GM12892 (cell line): ENCODE data around the gene NSG1.

ENCODE experiments used
- POLR2A ChIP-seq: IDR thresholded peaks from 2 replicates; pipeline ENCODE4 v1.6.1; 2011; ENCODE audit warnings: low read depth, low read length, control low read depth
- POLR2AphosphoS5 ChIP-seq: IDR thresholded peaks from 2 replicates; pipeline ENCODE4 v1.6.1; 2011; ENCODE audit warnings: low read depth, low read length, control low read depth
- TAF1 ChIP-seq: IDR thresholded peaks from 2 replicates; pipeline ENCODE4 v1.6.1; 2011; ENCODE audit warnings: low read depth, mild to moderate bottlenecking, control low read depth, low read length, borderline replicate concordance

DNA sequence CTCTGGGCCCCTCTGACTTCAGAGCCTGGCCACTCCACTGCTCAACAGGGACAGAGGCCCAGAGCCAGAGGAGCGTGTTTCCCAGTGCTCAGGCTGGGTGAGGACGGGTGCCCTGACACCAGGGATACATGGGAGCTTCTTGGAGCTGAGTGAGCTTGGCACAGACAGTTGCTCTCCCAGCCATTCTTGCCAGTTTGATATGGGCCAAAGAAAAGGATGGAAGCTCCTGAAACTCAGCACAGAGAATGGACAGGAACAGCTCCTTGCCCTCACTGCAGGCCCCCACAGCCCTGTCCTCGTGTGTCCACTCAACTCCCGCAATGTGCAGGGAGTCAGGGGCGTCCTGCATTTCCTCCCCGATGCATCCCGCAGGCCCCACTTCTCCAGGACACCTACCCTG is 38.8 kb downstream of the NSG1 start:
- no peak for TF ChIP-seq POLR2A
- no peak for TF ChIP-seq TAF1
- no peak for TF ChIP-seq POLR2AphosphoS5
